Endometrium (tissue), 2 donors: Measurements from ENCODE around the gene MYH13.

Source experiments
- FAIRE-seq: peaks from 2 replicates; lab custom pipeline; 2012; peaks lifted over from hg19 to GRCh38; lab: Jason Lieb, UNC
- donor health status: control.
- donor health status: control.

The MYH13 gene

DNA sequence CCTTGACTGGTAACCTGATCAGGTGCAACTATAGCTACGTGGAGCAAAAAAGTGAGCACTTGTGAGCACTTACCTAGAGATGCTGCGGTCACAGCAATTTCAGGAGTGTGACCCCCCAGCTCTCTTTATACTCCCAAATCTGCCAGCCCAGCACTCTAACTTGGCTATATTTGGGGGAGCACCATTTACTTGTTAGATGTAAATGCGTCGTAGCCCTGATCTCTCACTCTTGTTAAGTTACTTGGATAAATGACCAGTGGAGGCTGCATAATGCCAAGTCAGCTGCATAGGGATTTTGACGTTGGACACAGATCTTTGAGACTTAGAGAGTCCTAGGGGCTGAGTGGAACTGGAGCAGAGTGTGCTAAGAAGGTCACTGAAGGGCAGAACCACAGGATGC lies at the start of gene MYH13:
MYH13 (minus strand) TSS at position 101 of the 400 bp plus-strand sequence. CDS start 8,476 bp downstream, outside the sequence.
- FAIRE-seq, result no peak

DNA sequence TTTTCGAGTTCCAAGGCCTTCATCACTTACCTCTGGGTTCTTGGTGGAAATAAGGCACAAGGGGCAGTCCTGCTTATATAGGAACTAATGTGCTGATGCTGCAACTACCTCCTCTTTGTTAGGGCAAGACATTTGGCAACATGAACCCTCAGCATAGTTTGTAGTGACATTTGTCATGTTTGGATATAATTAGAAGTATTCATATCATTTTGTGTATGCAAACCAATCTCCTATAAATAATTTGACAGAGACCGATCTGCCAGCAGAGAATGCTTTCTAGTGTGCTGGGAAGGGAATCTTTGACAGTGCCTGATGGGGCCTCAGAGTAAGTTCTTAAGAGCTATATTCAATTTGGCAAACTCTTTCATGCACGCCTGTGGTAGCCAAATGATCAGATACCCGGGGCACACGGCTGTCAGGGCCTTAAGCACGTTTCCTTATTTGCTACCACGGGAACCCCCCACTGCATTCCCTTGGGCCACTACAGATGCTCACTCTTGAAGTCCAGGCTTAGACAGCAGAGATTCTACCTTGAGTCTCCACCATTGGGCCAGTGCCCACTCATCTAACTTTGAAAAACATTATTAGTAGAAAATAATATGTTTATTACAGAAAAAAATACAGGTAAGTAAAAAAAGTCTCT lies 49.2 kb upstream of the MYH13 start, which contains the start of gene MYH8:
MYH8 (minus strand) TSS at position 51 of the 643 bp plus-strand sequence. CDS start 1,723 bp downstream, outside the sequence.
- FAIRE-seq, result no peak

DNA sequence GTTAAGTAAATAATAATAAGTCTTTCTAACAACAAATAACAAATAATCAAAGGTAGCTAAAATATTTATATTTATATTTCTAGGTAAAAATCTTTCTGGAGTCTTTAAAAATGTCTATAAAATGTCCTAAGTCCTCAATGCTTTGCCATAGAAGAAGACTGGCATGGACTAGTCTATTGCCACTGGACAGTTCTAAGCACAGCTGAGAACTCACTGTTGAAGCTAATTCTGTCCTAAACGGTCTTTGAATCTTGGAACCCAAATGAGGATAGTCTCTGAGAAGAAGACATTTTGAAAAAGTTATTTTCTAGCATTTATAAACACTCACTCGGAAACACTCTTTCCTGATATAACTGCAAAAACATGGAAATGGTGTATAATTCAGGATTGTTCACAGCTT lies 48.4 kb upstream of the MYH13 start:
- no peak for FAIRE-seq

DNA sequence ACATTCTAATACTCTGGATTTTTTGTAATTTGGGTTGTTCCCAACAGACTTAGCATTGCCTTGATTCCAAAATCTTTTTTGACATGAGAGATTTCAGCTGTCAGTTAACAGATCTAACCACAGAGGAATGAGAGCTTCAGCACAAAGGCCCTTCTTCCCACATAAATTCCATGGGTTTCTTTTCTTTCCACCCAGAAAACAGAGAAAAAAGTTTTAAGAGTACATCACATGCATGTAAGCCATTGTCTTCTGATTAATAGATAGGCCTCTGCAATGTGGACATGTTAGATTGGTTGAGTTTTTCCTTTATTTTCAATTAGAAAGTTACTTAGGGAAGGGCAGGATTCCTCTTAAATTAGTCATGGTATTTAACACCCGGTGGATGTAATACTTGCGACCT lies 48.0 kb upstream of the MYH13 start:
- no peak for FAIRE-seq

DNA sequence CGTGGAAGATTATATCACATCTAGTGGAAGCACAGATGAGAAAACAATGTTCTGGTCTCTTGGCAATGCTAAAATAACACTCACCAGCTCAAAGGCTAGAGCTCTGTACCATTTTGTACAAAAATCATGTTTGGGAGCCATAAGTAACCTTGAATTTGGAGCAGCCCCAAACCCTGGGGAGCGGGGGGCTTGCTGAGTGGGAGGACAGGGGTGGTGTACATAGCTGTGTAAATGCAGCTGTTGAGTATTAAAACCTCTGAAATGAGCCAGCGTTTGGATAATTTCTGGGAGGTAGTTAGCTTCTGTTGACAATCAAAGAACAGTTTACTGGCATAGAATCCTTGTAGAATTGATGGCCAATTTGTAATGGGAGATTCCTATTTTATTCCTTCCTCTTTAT lies 44.6 kb upstream of the MYH13 start:
- no peak for FAIRE-seq

DNA sequence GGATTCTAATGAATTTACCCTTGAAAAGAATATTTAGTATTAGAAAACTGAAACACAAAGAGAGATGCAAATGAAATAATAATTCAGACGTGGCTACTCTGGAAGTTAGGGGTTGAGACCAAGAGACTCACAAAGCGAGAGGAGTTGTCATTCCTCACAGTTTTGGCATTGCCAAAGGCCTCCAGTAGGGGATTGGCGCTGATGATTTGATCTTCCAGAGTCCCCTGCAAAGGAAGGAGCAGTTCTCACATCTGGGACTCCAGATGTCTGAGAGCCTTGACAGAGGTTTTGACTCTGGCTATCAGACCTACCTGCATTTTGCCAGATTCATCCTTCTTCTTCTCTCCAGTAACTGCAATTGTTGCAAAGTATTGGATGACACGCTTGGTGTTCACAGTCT lies 42.4 kb upstream of the MYH13 start:
- FAIRE-seq, result no peak

DNA sequence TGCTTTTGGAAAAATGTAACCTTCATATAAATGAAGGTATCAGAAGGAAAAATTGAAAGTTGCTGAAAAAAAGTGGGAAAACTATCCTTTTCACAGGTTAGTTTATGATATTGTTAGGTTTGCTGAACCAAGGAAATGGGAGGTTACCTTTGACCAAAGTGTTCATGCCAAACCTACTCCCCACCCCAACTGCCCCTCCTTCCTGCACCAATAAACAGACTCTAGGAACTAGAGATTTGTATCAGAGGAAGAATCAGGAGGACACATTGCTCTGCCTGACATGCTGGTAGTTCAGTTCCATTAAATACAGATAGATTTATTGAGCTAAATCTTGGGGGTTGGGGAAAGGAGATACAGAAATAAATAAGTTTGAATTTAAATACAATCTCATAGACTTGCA lies 30.8 kb upstream of the MYH13 start:
- FAIRE-seq, result no peak

DNA sequence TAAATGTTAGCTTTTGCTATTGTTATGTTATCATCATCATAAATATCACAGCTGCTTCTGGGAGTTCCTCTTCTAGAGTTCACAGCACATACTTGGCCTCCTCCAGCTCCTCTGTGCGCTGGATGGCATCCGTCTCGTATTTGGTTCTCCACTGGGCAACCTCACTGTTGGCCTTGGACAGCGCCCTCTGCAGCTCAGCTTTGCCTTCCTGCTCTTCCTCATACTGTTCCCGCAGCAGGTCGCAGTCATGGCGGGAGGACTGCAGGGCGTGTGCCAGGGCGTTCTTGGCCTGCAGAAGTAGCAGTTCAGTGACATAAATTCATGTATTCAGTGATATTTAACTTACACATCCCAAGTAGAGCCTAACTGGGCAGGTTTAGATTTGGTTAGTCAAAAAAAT lies 25.5 kb upstream of the MYH13 start:
- FAIRE-seq, result no peak

DNA sequence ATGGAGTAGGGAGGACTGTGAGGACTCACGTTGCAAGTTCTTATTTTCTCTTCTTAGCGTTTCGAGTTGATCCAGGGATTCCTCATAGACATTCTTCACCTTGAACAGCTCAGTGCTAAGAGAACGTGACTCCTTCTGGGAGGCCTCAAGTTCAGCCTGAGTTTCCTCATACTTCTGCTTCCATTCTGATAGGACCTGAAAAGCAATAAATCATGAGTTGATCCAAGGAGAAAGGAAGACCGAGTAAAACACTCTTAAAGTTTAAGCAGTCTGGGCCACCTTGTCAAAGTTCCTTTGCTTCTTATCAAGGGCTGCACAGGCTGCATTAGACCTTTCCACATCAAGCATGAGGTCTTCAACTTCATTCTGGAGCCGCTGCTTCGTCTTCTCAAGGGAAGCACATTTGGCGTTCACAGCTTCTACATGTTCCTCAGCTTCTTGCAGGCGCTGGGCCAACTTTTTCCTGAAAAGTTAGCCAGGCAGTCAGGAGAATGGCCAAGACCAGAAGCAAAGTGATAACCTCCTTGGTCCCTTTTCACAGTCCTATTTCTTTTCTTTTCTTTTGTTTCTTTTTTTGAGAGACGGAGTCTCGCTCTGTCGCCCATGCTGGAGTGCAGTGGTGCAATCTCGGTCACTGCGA lies 23.8 kb upstream of the MYH13 start:
- FAIRE-seq, result no peak

DNA sequence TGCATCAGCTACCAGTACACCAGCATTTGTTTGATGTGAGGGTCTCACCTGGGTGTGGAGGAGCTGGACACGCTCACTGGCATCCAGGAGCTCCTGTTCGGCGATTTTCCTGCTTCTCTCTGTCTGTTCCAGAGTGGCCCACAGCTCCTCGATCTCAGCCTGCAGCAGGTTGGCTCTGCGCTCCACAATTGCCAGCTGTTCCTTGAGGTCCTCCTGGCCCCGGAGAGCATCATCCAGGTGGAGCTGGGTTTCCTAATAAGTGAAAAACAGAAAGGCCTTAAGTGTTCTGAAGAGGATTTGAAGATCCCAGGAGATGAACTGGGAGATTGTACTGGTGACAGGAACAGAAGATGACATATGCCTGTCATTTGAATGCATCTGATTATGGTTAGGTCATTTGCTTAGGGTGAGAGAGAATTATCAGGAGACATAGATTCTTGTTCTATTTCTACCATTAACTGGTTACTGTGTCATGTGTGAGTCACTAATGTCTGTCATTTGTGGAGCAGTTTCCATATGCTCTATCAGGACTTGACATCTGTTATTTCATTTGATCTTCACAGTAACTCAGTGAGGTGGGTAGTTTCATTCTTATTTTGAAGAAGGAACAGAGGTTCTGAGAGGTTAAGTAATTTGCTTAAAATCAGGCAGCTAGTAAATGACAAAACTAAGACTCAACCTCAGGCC lies 21.5 kb upstream of the MYH13 start:
- FAIRE-seq, result no peak

DNA sequence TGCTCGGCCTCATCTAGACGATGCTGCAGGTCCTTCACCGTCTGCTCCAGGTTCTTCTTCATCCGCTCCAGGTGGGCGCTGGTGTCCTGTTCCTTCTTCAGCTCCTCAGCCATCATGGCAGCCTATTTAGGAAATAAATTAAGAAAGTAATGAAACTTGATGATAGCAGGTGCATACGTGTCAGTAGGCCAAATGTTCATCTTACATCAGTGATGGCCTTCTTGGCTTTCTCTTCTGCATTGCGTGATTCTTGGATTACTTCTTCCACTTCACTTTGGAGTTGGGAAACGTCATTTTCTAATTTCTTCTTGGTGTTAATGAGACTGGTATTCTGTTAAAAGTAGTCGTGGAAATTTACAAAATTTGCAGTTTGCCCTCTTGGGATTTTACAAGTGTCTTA lies 20.1 kb upstream of the MYH13 start:
- no peak for FAIRE-seq

DNA sequence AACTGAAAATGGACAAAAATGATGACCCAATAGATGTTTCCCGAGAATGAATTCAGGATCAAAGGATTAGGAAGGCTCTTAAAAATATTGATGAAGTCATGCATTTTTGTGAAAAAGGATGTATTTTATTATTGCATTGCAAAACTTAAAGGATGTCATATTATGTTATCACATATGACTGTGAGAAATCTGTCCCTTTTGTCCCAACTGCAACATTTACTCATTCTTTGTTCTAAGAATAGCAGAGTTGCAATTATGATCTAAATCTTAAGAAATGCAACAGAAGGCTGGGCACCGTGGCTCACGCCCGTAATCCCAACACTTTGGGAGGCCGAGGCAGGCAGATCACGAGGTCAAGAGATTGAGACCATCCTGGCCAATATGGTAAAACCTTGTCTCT lies 13.1 kb upstream of the MYH13 start:
- FAIRE-seq, result no peak

DNA sequence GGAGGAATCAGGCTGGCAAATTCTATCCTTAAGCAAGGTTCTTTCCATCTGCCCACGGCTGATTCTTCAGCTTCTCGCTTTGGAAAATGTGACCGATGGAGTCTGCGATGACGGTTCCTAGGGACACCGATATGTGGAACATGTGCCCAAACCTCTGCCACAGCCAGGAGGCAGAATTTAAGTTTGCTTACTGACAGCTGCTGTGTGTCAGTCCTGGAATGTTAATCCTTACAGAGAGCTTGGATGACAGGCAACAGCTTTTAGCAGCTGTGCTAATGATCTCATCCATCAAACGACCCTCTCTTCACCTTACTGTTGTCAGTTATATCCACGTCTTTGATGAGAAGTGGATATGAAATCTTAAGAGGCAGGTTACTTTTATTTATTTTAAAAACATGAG lies 11.4 kb upstream of the MYH13 start:
- no peak for FAIRE-seq

DNA sequence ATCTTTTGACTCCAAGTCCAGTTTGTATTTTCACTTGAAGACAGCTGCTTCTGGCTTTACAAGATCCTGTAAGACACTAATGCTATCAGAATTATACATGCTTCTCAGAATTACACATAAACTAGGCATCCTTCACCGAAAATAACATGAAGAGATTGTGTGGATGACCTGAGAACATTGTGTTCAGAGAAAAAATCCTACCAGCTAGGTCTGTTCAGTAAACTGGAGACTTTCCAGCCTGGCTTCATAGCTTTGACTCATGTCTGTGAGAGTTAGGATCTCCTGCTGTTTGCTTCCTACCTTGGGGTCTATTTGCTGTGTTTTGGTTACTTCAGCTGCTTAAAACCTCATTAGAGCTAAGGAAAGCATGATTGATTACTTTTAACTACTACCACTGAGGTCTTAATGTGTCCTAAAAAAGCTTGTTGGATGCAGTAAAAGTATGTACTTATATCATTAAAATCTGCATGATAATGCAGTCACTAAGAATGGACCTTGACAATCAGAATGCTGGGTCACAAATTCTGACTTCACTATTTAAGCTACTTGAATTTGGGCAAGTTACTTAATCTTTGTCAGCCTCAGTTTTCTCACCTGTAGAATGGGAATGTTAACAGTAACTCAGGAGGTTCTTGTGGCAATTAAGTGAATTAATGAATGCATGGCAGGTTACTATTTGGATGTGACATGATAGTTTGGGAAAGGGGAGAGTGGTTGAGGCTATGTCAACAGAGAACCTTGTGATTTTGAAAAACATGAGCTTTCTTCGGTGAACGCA lies 8.0 kb upstream of the MYH13 start:
- no peak for FAIRE-seq

DNA sequence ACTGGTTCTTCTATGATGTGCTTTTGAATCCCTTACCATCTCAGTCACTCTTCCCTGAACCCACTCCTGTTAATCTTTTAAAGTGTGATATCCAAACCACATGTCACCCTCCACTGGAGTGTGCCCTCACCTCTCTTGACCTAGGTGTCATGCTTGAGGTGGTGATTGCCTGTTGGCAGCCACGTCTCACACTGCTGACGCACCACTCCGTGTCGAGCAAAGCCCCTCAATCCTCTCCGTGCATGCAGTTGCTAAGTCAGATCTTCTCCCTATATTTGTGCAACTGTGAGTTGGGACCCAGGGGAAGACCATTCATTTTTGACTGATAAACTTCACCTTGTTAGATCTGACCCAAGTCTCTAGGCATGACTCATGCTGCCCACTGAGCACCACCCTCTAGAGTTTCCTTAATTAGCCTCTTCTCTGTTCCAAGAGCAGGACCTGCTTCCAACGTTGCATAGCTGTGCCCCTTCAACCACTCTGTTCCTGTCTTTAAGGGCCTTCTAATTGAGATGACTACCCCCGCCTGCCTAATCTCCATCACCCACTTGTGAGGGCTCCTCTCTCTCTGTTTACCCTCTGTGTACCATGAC lies 2.7 kb downstream of the MYH13 start:
- FAIRE-seq, result no peak

DNA sequence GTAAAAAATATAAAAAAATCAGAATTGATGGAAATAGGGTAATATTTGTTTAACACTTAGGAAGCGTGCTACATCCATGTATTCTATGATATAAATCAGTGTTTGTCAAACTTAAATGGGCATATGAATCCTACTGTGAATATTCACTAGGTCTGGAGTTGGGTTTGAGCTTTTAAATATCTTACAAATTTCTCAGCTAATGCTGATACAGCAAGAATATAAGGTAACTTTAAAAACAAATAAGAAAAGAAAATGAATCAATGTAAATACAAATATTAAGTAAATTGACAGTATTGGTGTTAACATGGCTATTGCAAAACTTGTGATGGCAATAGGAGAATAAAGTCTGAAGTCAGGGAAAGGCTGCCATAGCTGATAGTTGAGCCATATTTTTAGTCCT lies 3.6 kb downstream of the MYH13 start:
- FAIRE-seq, result no peak

DNA sequence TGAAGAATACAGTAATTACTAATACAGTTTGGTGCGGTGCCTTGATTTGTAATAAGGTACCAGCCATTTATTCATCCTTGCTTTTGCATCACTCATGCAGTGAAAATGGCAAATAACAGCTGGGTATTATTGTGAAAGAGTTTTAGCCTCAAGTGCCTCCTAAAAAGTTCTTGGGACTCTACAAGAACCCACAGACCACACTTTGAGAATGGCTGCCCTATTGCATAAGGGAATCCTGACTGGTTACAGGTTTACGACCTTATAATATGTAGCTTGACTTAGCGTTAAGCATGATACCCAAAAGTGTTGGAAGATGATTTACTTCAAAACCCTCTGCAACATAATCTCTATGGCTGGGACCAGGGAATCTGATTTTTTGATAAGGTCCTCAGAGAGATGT lies 4.2 kb downstream of the MYH13 start:
- FAIRE-seq, result no peak

DNA sequence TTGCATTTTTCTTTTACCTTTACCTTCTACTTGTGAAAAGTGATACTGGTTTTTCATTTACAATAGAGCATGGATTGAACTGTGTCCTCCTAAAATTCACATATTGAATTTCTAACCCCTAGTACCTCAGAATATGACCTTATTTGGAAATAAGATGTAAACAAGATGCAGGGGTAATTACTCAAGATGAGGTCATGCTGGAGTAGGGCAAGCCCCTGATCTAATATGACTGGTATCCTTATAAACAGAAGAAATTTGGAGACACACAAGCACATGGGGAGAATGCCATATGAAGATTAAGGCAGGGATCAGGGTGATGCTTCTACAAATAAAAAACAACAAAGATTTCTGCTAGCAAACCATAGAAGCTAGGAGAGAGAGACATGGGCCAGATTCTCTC lies 12.2 kb downstream of the MYH13 start:
- FAIRE-seq, result no peak

DNA sequence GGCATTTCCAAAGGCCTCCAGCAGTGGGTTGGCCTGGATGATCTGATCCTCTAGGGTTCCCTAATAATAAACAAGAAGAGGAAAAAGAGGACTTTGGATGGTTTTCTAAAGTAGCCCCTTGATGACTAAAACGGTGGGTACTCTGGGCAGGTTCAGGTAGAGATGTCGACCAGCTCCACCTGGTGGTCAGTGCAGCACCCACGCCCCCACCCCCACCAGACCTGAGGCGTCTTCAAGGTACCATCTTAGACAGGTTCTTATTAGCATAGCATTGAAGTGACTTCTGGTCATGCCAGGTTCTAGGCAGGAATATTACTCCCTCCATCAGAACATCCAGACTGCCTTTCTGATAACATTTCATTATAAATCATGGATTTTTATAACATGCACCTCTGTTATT lies 15.0 kb downstream of the MYH13 start:
- no peak for FAIRE-seq

DNA sequence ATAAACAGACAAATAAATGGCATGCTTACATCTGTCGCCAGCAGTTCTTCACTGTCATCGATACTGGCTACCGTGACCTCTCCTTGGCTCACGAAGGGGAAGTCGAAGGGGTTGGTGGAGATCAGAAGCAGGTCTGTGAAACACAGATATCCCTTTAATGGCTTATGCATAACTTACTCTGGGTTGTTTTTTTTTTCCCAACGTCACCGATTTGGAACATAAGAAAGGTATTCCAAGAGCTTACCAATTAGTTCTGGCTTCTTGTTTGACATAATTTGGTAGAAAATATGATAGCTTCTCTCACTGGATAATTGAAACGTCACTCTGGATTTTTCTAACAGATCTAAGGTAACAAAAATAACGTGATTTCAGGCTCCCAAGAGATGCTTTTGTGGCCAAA lies 18.2 kb downstream of the MYH13 start:
- FAIRE-seq, result no peak

DNA sequence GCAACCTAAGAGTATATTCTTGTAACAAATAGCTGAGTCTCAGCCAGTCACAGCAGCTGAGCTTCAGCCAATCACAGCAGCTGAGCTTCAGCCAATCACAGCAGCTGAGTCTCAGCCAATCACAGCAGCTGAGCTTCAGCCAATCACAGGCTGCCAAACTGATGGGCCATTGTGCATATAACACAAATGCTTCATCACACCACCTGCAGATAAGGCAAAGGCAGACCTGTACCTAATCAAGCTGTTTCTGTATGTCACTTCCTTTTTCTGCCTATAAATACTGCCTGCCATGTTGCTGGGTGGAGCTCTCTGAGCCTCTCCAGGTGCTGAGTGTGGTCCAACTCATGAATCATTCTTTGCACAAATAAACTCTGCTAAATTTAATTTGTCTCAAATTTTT lies 19.9 kb downstream of the MYH13 start:
- FAIRE-seq, result no peak

DNA sequence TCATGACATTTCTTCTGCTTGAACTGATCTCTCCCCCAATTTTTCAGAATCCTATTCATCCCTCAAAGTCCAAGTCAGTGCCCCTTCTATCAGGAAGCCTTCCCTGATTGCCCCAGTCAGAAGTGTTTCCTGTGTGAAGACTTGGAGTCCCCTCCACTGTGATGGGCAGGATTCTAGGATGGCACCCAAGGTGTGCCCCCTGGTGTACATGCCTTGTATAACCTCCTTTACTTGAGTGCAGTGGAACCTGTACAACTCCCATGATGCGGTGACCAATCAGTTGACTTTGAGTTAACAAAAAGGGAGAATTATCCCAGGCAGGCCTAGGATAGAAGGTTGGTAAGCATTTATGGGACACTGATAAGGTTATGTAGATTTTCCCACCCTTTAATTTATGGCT lies 23.4 kb downstream of the MYH13 start:
- no peak for FAIRE-seq
